ENCODE measurements around the gene NMNAT2. TPM values are rescaled to one million over a fixed set of nuclear protein-coding genes. Genes with fewer than 3 reads are reported as not detected.

Gene NMNAT2
- total RNA-seq, 2 donors from 2014 or later: 1.7 to 5.1 TPM

DNA sequence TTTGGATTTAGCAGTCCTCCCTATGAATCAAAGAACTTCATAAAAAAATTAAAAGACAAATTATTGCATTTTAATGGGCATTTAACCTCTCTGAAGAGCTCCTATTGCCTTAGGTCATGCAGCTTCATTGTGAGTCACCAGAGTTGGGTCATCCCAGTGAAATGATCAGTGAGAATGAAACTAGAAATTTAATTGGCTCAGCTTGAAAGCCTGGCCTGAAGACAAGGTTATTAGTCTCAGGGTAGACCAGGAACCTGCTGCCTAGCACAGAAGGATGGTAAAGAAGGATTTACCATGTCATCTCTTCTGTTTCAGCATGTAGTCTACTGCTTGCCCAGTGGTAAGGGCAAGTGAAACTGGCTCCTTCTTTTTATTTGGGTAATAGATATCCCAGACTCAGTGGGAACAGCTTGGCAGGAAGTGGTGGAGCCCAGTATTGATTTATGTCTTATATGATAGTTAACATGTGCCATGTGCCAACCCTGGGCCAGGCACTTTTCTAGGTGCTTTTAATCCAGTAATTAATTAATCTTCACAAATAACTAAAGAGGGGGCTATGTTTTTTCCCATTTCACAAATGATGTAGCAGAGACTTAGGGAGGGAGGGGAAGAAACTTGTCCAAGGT is 208.5 kb downstream of the NMNAT2 start:
- H3K4me3 ChIP-seq (ENCODE audit: low read length): no peak overlapping the region
- Mint-ChIP-seq H3K27me3 (ENCODE audit: insufficient read depth) (peaks cover 10% of the 10 kb centered on the region), H3K27ac (no peak overlapping the region), H3K36me3 (ENCODE audit: low read depth) (no peaks in the 10 kb centered on the region), H3K4me3 (no peak overlapping the region), H3K9me3 (no peaks in the 10 kb centered on the region), H3K4me1 (no peaks in the 10 kb centered on the region)
- TF ChIP-seq, protein P1, sequence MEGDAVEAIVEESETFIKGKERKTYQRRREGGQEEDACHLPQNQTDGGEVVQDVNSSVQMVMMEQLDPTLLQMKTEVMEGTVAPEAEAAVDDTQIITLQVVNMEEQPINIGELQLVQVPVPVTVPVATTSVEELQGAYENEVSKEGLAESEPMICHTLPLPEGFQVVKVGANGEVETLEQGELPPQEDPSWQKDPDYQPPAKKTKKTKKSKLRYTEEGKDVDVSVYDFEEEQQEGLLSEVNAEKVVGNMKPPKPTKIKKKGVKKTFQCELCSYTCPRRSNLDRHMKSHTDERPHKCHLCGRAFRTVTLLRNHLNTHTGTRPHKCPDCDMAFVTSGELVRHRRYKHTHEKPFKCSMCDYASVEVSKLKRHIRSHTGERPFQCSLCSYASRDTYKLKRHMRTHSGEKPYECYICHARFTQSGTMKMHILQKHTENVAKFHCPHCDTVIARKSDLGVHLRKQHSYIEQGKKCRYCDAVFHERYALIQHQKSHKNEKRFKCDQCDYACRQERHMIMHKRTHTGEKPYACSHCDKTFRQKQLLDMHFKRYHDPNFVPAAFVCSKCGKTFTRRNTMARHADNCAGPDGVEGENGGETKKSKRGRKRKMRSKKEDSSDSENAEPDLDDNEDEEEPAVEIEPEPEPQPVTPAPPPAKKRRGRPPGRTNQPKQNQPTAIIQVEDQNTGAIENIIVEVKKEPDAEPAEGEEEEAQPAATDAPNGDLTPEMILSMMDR (conservative IDR thresholded peaks at IDR 0.05): no peak
- H3K9me3 ChIP-seq (ENCODE audit: control insufficient read depth, low read length): no peaks in the 10 kb centered on the region
- H3K9ac ChIP-seq (ENCODE audit: extremely low read depth, low read length, poor library complexity, severe bottlenecking): no peak overlapping the region
- peaks cover 25% of the 10 kb centered on the region for H3K27me3 ChIP-seq (ENCODE audit: control insufficient read depth, insufficient read depth, low read length, poor library complexity, severe bottlenecking)
- DNase-seq: no peak
- H3K4me1 ChIP-seq (ENCODE audit: control insufficient read depth, insufficient read depth, low read length): no peaks in the 10 kb centered on the region
- no peak overlapping the region for H3K27ac ChIP-seq (ENCODE audit: low read depth, low read length)
- H3K36me3 ChIP-seq (ENCODE audit: control insufficient read depth, insufficient read depth, low read length): no peaks in the 10 kb centered on the region

DNA sequence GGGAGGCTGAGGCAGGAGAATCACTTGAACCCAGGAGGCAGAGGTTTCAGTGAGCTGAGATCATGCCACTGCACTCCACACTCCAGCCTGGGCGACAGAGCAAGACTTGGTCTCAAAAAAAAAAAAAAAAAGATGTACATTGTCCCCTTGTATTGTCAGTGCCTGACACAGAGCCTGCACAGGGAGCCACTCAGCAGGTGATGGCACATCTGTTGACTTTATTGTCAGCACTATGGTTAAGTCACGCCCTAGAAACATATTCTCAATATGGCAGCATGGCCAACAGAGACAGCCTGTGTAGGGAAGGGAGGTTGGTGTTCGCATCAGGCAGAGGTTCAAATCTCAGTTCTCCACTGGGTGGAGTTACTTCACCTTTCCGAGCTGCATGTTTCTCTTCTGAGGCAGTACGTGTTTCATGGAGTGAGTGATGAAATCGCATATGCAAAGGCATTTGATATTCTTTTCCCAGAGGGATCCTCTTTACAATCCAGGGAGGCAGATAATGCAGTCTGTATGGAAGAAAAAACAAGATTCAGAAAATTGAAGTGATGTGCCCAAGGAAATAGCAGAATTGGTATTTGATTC is 211.6 kb downstream of the NMNAT2 start:
- Mint-ChIP-seq H3K9me3 (no peaks in the 10 kb centered on the region), H3K36me3 (ENCODE audit: low read depth) (no peaks in the 10 kb centered on the region), H3K27ac (no peak overlapping the region), H3K27me3 (ENCODE audit: insufficient read depth) (peaks cover 3% of the 10 kb centered on the region), H3K4me1 (no peaks in the 10 kb centered on the region), H3K4me3 (no peak overlapping the region)
- Histone ChIP-seq H3K27me3 (ENCODE audit: control insufficient read depth, insufficient read depth, low read length, poor library complexity, severe bottlenecking) (peaks cover 4% of the 10 kb centered on the region), H3K9ac (ENCODE audit: extremely low read depth, low read length, poor library complexity, severe bottlenecking) (no peak overlapping the region), H3K27ac (ENCODE audit: low read depth, low read length) (no peak overlapping the region), H3K9me3 (ENCODE audit: control insufficient read depth, low read length) (no peaks in the 10 kb centered on the region), H3K4me1 (ENCODE audit: control insufficient read depth, insufficient read depth, low read length) (no peaks in the 10 kb centered on the region), H3K4me3 (ENCODE audit: low read length) (no peak overlapping the region), H3K36me3 (ENCODE audit: control insufficient read depth, insufficient read depth, low read length) (no peaks in the 10 kb centered on the region)
- 86 to 97% methylated on average over 3 to 6 of the region's 6 CpGs for whole genome bisulfite sequencing, 2 experiments (ENCODE audit: insufficient coverage in 1 of 2, insufficient read length in 1 of 2)
- TF ChIP-seq, protein P1 (conservative IDR thresholded peaks at IDR 0.05): no peak
- no peak for DNase-seq

DNA sequence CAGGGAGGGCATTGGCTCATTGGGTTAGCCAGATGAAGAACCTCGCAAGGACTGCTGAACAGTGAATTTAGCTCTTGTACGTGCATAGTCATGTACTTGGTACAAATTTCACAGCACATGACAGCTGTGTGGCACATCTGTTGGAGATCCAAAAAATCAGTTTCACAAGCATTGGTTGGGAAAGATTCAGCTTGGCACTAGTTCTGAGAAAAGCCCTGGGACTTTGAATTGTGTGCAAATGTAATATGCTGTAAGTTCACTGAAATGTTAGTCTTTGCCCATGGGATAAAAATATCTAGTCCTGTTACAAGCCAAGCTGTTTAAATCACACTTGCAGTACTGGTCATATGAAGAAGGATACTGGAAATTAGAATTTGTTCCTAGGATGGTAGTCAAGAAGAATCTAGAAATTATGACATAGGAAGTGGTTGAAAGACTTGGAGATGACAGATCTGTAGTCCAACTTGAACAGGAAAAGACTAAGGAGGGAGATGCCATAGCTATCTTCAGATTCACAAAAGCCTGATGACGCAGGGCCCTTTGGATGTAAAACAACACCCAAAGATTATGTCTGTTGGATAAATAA is 212.9 kb downstream of the NMNAT2 start:
- Histone ChIP-seq H3K4me3 (ENCODE audit: low read length) (no peak overlapping the region), H3K9me3 (ENCODE audit: control insufficient read depth, low read length) (no peaks in the 10 kb centered on the region), H3K4me1 (ENCODE audit: control insufficient read depth, insufficient read depth, low read length) (no peaks in the 10 kb centered on the region), H3K36me3 (ENCODE audit: control insufficient read depth, insufficient read depth, low read length) (no peaks in the 10 kb centered on the region), H3K9ac (ENCODE audit: extremely low read depth, low read length, poor library complexity, severe bottlenecking) (no peak overlapping the region), H3K27me3 (ENCODE audit: control insufficient read depth, insufficient read depth, low read length, poor library complexity, severe bottlenecking) (peaks cover 4% of the 10 kb centered on the region), H3K27ac (ENCODE audit: low read depth, low read length) (no peak overlapping the region)
- H3K9me3 Mint-ChIP-seq: no peaks in the 10 kb centered on the region
- H3K27me3 Mint-ChIP-seq (ENCODE audit: insufficient read depth): peaks cover 3% of the 10 kb centered on the region
- no peak overlapping the region for H3K4me3 Mint-ChIP-seq
- TF ChIP-seq, protein P1 (conservative IDR thresholded peaks at IDR 0.05): no peak
- DNase-seq: no peak
- no peak overlapping the region for H3K27ac Mint-ChIP-seq
- WGBS, 2 experiments (ENCODE audit: insufficient coverage in 1 of 2, insufficient read length in 1 of 2): 94 to 96% methylated on average over 2 to 3 of the region's 3 CpGs
- H3K36me3 Mint-ChIP-seq (ENCODE audit: low read depth): no peaks in the 10 kb centered on the region
- H3K4me1 Mint-ChIP-seq: peaks cover 2% of the 10 kb centered on the region
